ENCODE data around the gene RGS1. TPM values are rescaled to one million over a fixed set of nuclear protein-coding genes. Genes with fewer than 3 reads are reported as not detected.

RGS1 gene
- total RNA-seq, 1 experiment from 2014 or later, result not detected

GRCh38 chr1:192588546-192588945, 13.0 kb downstream of the RGS1 start:
- no peak overlapping the region for H3K4me2 ChIP-seq (ENCODE audit: low read length)
- H3K36me3 ChIP-seq (ENCODE audit: control insufficient read depth in 1 of 2, insufficient read depth in 2 of 2, low read length in 2 of 2), result no peaks in the 10 kb centered on the region
- no peak for ATAC-seq
- CTCF ChIA-PET, result no interaction called here
- no TSS peak for BruUV-seq (replicated peaks)
- H3K27ac ChIP-seq (ENCODE audit: low read depth, low read length), result no peak overlapping the region
- TF ChIP-seq EZH2 (IDR thresholded peaks at IDR 0.05) (no peak), ZFX (IDR thresholded peaks at IDR 0.05) (no peak), RAD21 (IDR thresholded peaks at IDR 0.05; ENCODE audit: low read depth) (no peak), ZBTB33 (IDR thresholded peaks at IDR 0.05; ENCODE audit: extremely low read depth, insufficient replicate concordance, low read length) (no peak), SIN3A (IDR thresholded peaks at IDR 0.05; ENCODE audit: low read depth) (no peak), REST (IDR thresholded peaks at IDR 0.05; ENCODE audit: low read depth) (no peak), FOSL1 (IDR thresholded peaks at IDR 0.05; ENCODE audit: low read depth) (no peak), ZNF274 (IDR thresholded peaks at IDR 0.05; ENCODE audit: low read depth, low read length) (no peak), SRF (IDR thresholded peaks at IDR 0.05; ENCODE audit: low read depth) (no peak), ATF3 (IDR thresholded peaks at IDR 0.05) (no peak), POLR2AphosphoS5 (IDR thresholded peaks at IDR 0.05; ENCODE audit: low read depth, low read length) (no peak), ELF1 (IDR thresholded peaks at IDR 0.05; ENCODE audit: borderline replicate concordance, low read depth) (no peak), EZH2phosphoT487 (IDR thresholded peaks at IDR 0.05; ENCODE audit: borderline replicate concordance) (no peak), JUND (IDR thresholded peaks at IDR 0.05) (no peak), TCF7L2 (IDR thresholded peaks at IDR 0.05; ENCODE audit: borderline replicate concordance, extremely low read depth, insufficient read depth, insufficient read length) (no peak), YY1 (IDR thresholded peaks at IDR 0.05; ENCODE audit: extremely low read depth, insufficient replicate concordance, low read depth, low read length) (no peak), CBX3 (IDR thresholded peaks at IDR 0.05; ENCODE audit: low read depth) (no peak), CTCF (IDR thresholded peaks at IDR 0.05 in 2 of 3, conservative IDR thresholded peaks at IDR 0.05 in 1 of 3; ENCODE audit: borderline replicate concordance in 1 of 3, insufficient read depth in 1 of 3, low read depth in 2 of 3, low read length in 2 of 3) (no peak), POLR2A (IDR thresholded peaks at IDR 0.05; ENCODE audit: borderline replicate concordance, extremely low read depth, insufficient read depth, insufficient read length) (no peak)
- no peaks in the 10 kb centered on the region for H3K4me1 ChIP-seq (ENCODE audit: control insufficient read depth in 1 of 2, insufficient read depth in 2 of 2, low read length in 2 of 2)
- POLR2A ChIA-PET, result no interaction called here
- H3K9me3 ChIP-seq (ENCODE audit: control insufficient read depth in 1 of 2, insufficient read depth in 1 of 2, low read depth in 1 of 2, low read length in 2 of 2), result no peaks in the 10 kb centered on the region
- no peak overlapping the region for H3K4me3 ChIP-seq (replicated peaks in 1 of 2; ENCODE audit: low read depth in 1 of 2, low read length in 2 of 2)
- no peaks in the 10 kb centered on the region for H3K27me3 ChIP-seq (ENCODE audit: insufficient read depth, low read length)
- H2AFZ ChIP-seq (ENCODE audit: low read depth, low read length, poor library complexity, severe bottlenecking), result no peak overlapping the region
- RAD21 ChIA-PET (ENCODE audit: low non-redundant PET in 1 of 2, low total read pairs in 2 of 2, uncharacterized antibody in 2 of 2, unreplicated experiment in 2 of 2), result no interaction called here
- no peaks in the 10 kb centered on the region for H4K20me1 ChIP-seq (ENCODE audit: insufficient read depth)
- no peaks in the 10 kb centered on the region for H3K79me2 ChIP-seq (ENCODE audit: insufficient read depth, low read length)
- no peaks in the 10 kb centered on the region for H3K9me2 ChIP-seq (ENCODE audit: insufficient read depth)
- no peak for DNase-seq (ENCODE audit: low read depth, low spot score)
- intact Hi-C loops (cut with micrococcal nuclease), result no loop called here
- no peak overlapping the region for H3K9ac ChIP-seq (ENCODE audit: low read length)

Measured in HCT116 (cell line).